Esophagus squamous epithelium (tissue), 4 donors: ENCODE results near the gene CXADR.

ENCODE experiments used
- POLR2A ChIP-seq, 4 donors: fragments of 450-650 bp; IDR thresholded peaks; one replicate each; pipeline ENCODE4 v1.6.1; 2017; ENCODE audit warnings: antibody characterized with exemption in 4 of 4, mild to moderate bottlenecking in 4 of 4, moderate library complexity in 3 of 4
- TF ChIP-seq, protein P1 (sequence below), 6 experiments: fragments of 450-650 bp in 4 of 6; fragments of 200-600 bp in 2 of 6; sonication (generic) in 2 of 6; IDR thresholded peaks; one replicate each; pipeline ENCODE4 v1.5.1; 2016 to 2019; ENCODE audit warnings: antibody characterized with exemption in 6 of 6, mild to moderate bottlenecking in 4 of 6, moderate library complexity in 4 of 6

GRCh38 chr21:17602874-17603273 lies 90.0 kb downstream of the CXADR start:
- TF ChIP-seq, protein P1, sequence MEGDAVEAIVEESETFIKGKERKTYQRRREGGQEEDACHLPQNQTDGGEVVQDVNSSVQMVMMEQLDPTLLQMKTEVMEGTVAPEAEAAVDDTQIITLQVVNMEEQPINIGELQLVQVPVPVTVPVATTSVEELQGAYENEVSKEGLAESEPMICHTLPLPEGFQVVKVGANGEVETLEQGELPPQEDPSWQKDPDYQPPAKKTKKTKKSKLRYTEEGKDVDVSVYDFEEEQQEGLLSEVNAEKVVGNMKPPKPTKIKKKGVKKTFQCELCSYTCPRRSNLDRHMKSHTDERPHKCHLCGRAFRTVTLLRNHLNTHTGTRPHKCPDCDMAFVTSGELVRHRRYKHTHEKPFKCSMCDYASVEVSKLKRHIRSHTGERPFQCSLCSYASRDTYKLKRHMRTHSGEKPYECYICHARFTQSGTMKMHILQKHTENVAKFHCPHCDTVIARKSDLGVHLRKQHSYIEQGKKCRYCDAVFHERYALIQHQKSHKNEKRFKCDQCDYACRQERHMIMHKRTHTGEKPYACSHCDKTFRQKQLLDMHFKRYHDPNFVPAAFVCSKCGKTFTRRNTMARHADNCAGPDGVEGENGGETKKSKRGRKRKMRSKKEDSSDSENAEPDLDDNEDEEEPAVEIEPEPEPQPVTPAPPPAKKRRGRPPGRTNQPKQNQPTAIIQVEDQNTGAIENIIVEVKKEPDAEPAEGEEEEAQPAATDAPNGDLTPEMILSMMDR (IDR thresholded peaks at IDR 0.05), result no peak
- TF ChIP-seq POLR2A (IDR thresholded peaks at IDR 0.05), result no peak
